CD4-positive, CD25-positive, alpha-beta regulatory T cell (primary cell): ENCODE data around the gene INPP5K. TPM values are rescaled to one million over a fixed set of nuclear protein-coding genes. Genes with fewer than 3 reads are reported as not detected.

Experiments used
- ATAC-seq, 2 donors: fragments of 150-1000 bp; cut with Tn5 transposase; one replicate each; pipeline ENCODE4 v1.10.0; 2021; ENCODE audit warnings: low read depth in 2 of 2, moderate number of reproducible peaks in 2 of 2, moderate library complexity in 1 of 2
- DNase-seq, 3 donors: peaks; one replicate each; pipeline versions ENCODE4 v3.0.0 to v3.0.0-alpha.2; 2012 to 2022; ENCODE audit warnings: mixed read lengths in 1 of 3
- H3K27ac ChIP-seq: one replicate; pipeline ENCODE4 v1.7.0; 2013; ENCODE audit warnings: mild to moderate bottlenecking, low read length; ENCODE audit not compliant: insufficient read depth, poor library complexity, severe bottlenecking
- H3K27me3 ChIP-seq: one replicate; pipeline ENCODE4 v1.7.0; 2013; ENCODE audit warnings: low read length; ENCODE audit not compliant: control insufficient read depth, insufficient read depth
- H3K36me3 ChIP-seq: one replicate; pipeline ENCODE4 v1.7.0; 2013; ENCODE audit warnings: mild to moderate bottlenecking, low read length, moderate library complexity; ENCODE audit not compliant: control insufficient read depth, insufficient read depth
- H3K4me1 ChIP-seq: 2 replicates; pipeline ENCODE4 v1.7.0; 2013; ENCODE audit warnings: mild to moderate bottlenecking, low read length; ENCODE audit not compliant: insufficient read depth, control insufficient read depth, poor library complexity, severe bottlenecking
- H3K4me3 ChIP-seq: one replicate; pipeline ENCODE4 v1.7.0; 2013; ENCODE audit warnings: low read depth, mild to moderate bottlenecking, low read length, moderate library complexity
- H3K9me3 ChIP-seq, 2 experiments: 1 replicate in 1 of 2; 2 replicates in 1 of 2; pipeline ENCODE4 v1.7.0; 2013; ENCODE audit warnings: low read length in 2 of 2, mild to moderate bottlenecking in 1 of 2, moderate library complexity in 1 of 2; ENCODE audit not compliant: control insufficient read depth in 2 of 2
- H3K27ac Mint-ChIP-seq, 3 donors: one replicate each; pipeline ENCODE4 v1.8.0; 2020 to 2022; ENCODE audit warnings: mild to moderate bottlenecking in 3 of 3, mixed read lengths in 3 of 3, moderate library complexity in 2 of 3
- H3K27me3 Mint-ChIP-seq: one replicate; pipeline ENCODE4 v1.8.0; 2022; ENCODE audit warnings: mild to moderate bottlenecking, mixed read lengths
- H3K36me3 Mint-ChIP-seq: one replicate; pipeline ENCODE4 v1.8.0; 2020; ENCODE audit warnings: mixed read lengths
- H3K4me1 Mint-ChIP-seq, 4 donors: one replicate each; pipeline ENCODE4 v1.8.0; 2020 to 2022; ENCODE audit warnings: mixed read lengths in 4 of 4, mild to moderate bottlenecking in 1 of 4
- H3K4me3 Mint-ChIP-seq, 4 donors: one replicate each; pipeline ENCODE4 v1.8.0; 2020 to 2022; ENCODE audit warnings: mild to moderate bottlenecking in 4 of 4, mixed read lengths in 4 of 4, moderate library complexity in 3 of 4
- H3K9me3 Mint-ChIP-seq, 7 donors: one replicate each; pipeline ENCODE4 v1.8.0; 2020 to 2022; ENCODE audit warnings: mixed read lengths in 7 of 7, mild to moderate bottlenecking in 3 of 7, moderate library complexity in 2 of 7
- polyA plus RNA-seq, 4 donors: library from polyadenylated mRNA; unstranded; fragments of 300-500 nt; fragmentation: Illumina TruSeq; gene quantifications; one replicate each; pipeline ENCODE4 v1.2.3, GENCODE V29; 2021
- total RNA-seq: library from RNA; stranded (reverse); gene quantifications from one replicate; pipeline ENCODE4 v1.2.3, GENCODE V29; 2022

The INPP5K gene
- total and polyA plus RNA-seq, 5 donors from 2014 or later, result 115 to 193 (median 126) TPM

- H3K4me1 ChIP-seq, result no peaks in the 10 kb centered on the region
- no peak overlapping the region for H3K27ac Mint-ChIP-seq
- no peak for ATAC-seq
These were observed 18.2 kb downstream of the INPP5K start for GRCh38 chr17:1498233-1498632.

GRCh38 chr17:1497831-1498230 is 18.6 kb downstream of the INPP5K start:
- Mint-ChIP-seq H3K36me3 (peaks cover 7% of the 10 kb centered on the region), H3K27ac (peak overlapping the region in 1 of 3 donors; percentile 77), H3K4me3 (peak overlapping the region in 2 of 4 donors; percentile 38 to 78), H3K4me1 (peaks cover 0 to 8% (median 0%) of the 10 kb centered on the region in 4 donors), H3K9me3 (no peaks in the 10 kb centered on the region), H3K27me3 (no peaks in the 10 kb centered on the region)
- H3K4me1 ChIP-seq, result peaks cover 3% of the 10 kb centered on the region
- H3K27ac ChIP-seq, result no peak overlapping the region
- H3K36me3 ChIP-seq, result peaks cover 32% of the 10 kb centered on the region
- DNase-seq, result no peak
- no peak overlapping the region for H3K4me3 ChIP-seq
- no peak for ATAC-seq
- no peaks in the 10 kb centered on the region for H3K9me3 ChIP-seq
- H3K27me3 ChIP-seq, result no peaks in the 10 kb centered on the region

More at GRCh38 chr17:1498233-1498632, 18.2 kb downstream of the INPP5K start:
- peaks cover 0 to 5% (median 0%) of the 10 kb centered on the region in 4 donors for H3K4me1 Mint-ChIP-seq
- H3K4me3 ChIP-seq, result no peak overlapping the region
- H3K27ac ChIP-seq, result no peak overlapping the region
- H3K9me3 Mint-ChIP-seq, result no peaks in the 10 kb centered on the region
- peaks cover 7% of the 10 kb centered on the region for H3K36me3 Mint-ChIP-seq
- H3K4me3 Mint-ChIP-seq, result peak overlapping the region in 1 of 4 donors; percentile 38
- H3K27me3 ChIP-seq, result no peaks in the 10 kb centered on the region
- DNase-seq, result no peak
- H3K9me3 ChIP-seq, result no peaks in the 10 kb centered on the region
- H3K36me3 ChIP-seq, result peaks cover 32% of the 10 kb centered on the region
- H3K27me3 Mint-ChIP-seq, result no peaks in the 10 kb centered on the region

- Mint-ChIP-seq H3K4me3 (no peak overlapping the region), H3K27ac (no peak overlapping the region), H3K4me1 (peaks cover 0 to 16% (median 3%) of the 10 kb centered on the region in 4 donors), H3K9me3 (no peaks in the 10 kb centered on the region), H3K27me3 (no peaks in the 10 kb centered on the region), H3K36me3 (peaks cover 4% of the 10 kb centered on the region)
- no peak overlapping the region for H3K4me3 ChIP-seq
- H3K27me3 ChIP-seq, result no peaks in the 10 kb centered on the region
- H3K27ac ChIP-seq, result no peak overlapping the region
- DNase-seq (no peak), ATAC-seq (no peak)
- peaks cover 30% of the 10 kb centered on the region for H3K36me3 ChIP-seq
- peaks cover 12% of the 10 kb centered on the region for H3K4me1 ChIP-seq
- no peaks in the 10 kb centered on the region for H3K9me3 ChIP-seq
These were observed 19.5 kb downstream of the INPP5K start for GRCh38 chr17:1496869-1497268.

- Histone ChIP-seq H3K4me3 (no peak overlapping the region), H3K4me1 (peaks cover 21% of the 10 kb centered on the region), H3K27ac (no peak overlapping the region), H3K9me3 (no peaks in the 10 kb centered on the region), H3K27me3 (no peaks in the 10 kb centered on the region), H3K36me3 (peaks cover 28% of the 10 kb centered on the region)
- peaks cover 1 to 22% (median 8%) of the 10 kb centered on the region in 4 donors for H3K4me1 Mint-ChIP-seq
- H3K9me3 Mint-ChIP-seq, result no peaks in the 10 kb centered on the region
- DNase-seq (no peak), ATAC-seq (no peak)
- H3K36me3 Mint-ChIP-seq, result peaks cover 4% of the 10 kb centered on the region
- no peaks in the 10 kb centered on the region for H3K27me3 Mint-ChIP-seq
- H3K4me3 Mint-ChIP-seq, result no peak overlapping the region
- no peak overlapping the region for H3K27ac Mint-ChIP-seq
These were observed 21.0 kb downstream of the INPP5K start for GRCh38 chr17:1495265-1495989.

GRCh38 chr17:1494736-1495253 is 21.6 kb downstream of the INPP5K start:
- Histone ChIP-seq H3K27ac (no peak overlapping the region), H3K36me3 (peaks cover 28% of the 10 kb centered on the region), H3K9me3 (no peaks in the 10 kb centered on the region), H3K27me3 (no peaks in the 10 kb centered on the region), H3K4me3 (no peak overlapping the region), H3K4me1 (peaks cover 26% of the 10 kb centered on the region)
- no peak for DNase-seq
- Mint-ChIP-seq H3K27me3 (no peaks in the 10 kb centered on the region), H3K27ac (no peak overlapping the region), H3K4me1 (peaks cover 3 to 27% (median 12%) of the 10 kb centered on the region in 4 donors), H3K4me3 (peak overlapping the region in 1 of 4 donors; percentile 70), H3K36me3 (peaks cover 4% of the 10 kb centered on the region), H3K9me3 (no peaks in the 10 kb centered on the region)
- no peak for ATAC-seq

GRCh38 chr17:1494203-1494602 is 22.2 kb downstream of the INPP5K start:
- no peaks in the 10 kb centered on the region for H3K27me3 Mint-ChIP-seq
- no peaks in the 10 kb centered on the region for H3K9me3 Mint-ChIP-seq
- H3K4me3 Mint-ChIP-seq, result peak overlapping the region in 3 of 4 donors; percentile 7 to 85 (median 70)
- peaks cover 3 to 30% (median 12%) of the 10 kb centered on the region in 4 donors for H3K4me1 Mint-ChIP-seq
- peaks cover 24% of the 10 kb centered on the region for H3K36me3 ChIP-seq
- H3K4me1 ChIP-seq, result peaks cover 26% of the 10 kb centered on the region
- H3K4me3 ChIP-seq, result no peak overlapping the region
- ATAC-seq (no peak), DNase-seq (no peak)
- H3K27me3 ChIP-seq, result no peaks in the 10 kb centered on the region
- peak overlapping the region in 1 of 3 donors; percentile 67 for H3K27ac Mint-ChIP-seq
- H3K9me3 ChIP-seq, result no peaks in the 10 kb centered on the region
- H3K27ac ChIP-seq, result no peak overlapping the region
- H3K36me3 Mint-ChIP-seq, result peaks cover 4% of the 10 kb centered on the region

- H3K4me1 Mint-ChIP-seq, result peaks cover 4 to 37% (median 16%) of the 10 kb centered on the region in 4 donors
- peaks cover 24% of the 10 kb centered on the region for H3K36me3 ChIP-seq
- H3K9me3 ChIP-seq, result no peaks in the 10 kb centered on the region
- H3K4me1 ChIP-seq, result peaks cover 31% of the 10 kb centered on the region
- H3K9me3 Mint-ChIP-seq, result no peaks in the 10 kb centered on the region
- peaks cover 4% of the 10 kb centered on the region for H3K36me3 Mint-ChIP-seq
- ATAC-seq, result no peak
- H3K27ac ChIP-seq, result no peak overlapping the region
- no peaks in the 10 kb centered on the region for H3K27me3 ChIP-seq
- no peak overlapping the region for H3K4me3 ChIP-seq
- peak overlapping the region; percentile 70 to 89 (median 86) for H3K4me3 Mint-ChIP-seq
- DNase-seq, result no peak
- peak overlapping the region in 2 of 3 donors; percentile 26 to 67 for H3K27ac Mint-ChIP-seq
- no peaks in the 10 kb centered on the region for H3K27me3 Mint-ChIP-seq
These were observed 23.0 kb downstream of the INPP5K start for GRCh38 chr17:1493291-1493980.
